IPS-15b (cell line): ENCODE data around the gene KLHL3.

Experiments
- H3K27me3 ChIP-seq: one replicate; pipeline ENCODE4 v1.6.1; 2013; ENCODE audit warnings: low read length; ENCODE audit not compliant: control insufficient read depth, insufficient read depth
- H3K36me3 ChIP-seq: one replicate; pipeline ENCODE4 v1.6.1; 2013; ENCODE audit warnings: low read length; ENCODE audit not compliant: control insufficient read depth, insufficient read depth
- H3K4me1 ChIP-seq: one replicate; pipeline ENCODE4 v1.6.1; 2013; ENCODE audit warnings: mild to moderate bottlenecking, low read length; ENCODE audit not compliant: control insufficient read depth, insufficient read depth
- H3K4me3 ChIP-seq: one replicate; pipeline ENCODE4 v1.5.1; 2013; ENCODE audit warnings: low read depth, low read length
- H3K9ac ChIP-seq: one replicate; pipeline ENCODE4 v1.6.1; 2013; ENCODE audit warnings: low read depth, mild to moderate bottlenecking, low read length
- H3K9me3 ChIP-seq: one replicate; pipeline ENCODE4 v1.6.1; 2013; ENCODE audit warnings: mild to moderate bottlenecking, low read length; ENCODE audit not compliant: control insufficient read depth, insufficient read depth

The KLHL3 gene

DNA sequence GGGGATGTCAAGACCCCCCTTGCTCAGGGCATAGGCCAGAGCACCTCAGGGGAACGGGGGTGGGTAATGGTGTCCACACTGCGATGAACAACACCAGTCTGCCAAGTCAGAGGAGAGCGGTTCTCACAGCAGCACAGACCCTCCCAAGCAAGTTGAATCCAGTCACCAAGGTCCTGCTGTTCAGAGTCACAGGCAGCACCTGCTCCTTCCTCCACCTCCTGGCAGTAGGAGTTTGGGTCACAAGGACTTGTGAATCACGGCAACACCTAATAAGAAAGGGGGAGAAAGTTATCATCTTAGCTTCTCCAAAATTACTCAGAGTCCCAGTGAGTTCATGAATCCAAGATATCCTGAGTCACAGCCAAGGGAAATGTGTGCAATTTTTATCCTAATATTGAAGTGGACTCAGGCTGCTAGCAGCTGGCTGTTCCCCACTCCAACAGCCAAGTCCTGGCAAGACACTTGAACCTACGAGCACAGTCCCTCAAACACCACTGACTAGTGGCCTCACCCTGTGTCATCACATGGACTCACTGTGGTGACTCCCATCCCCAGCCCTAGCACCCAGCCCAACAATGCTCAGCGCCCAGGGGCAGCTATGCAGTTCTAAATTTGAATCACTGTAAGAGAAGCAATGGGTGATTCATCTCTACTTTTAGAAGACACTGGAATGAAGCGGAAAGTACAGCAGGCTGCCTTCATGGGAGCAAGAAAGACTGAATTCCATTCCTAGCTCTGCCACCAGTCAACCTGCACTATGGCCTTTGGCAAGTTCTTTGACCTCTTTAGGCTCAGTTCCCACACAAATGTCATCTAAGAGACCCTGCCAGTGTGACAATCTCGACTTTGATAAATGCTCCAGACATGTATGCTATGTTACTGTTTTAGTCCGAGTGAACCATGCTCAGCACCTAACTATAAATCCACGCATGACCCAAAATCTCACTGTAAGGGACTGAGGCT lies 113.7 kb downstream of the KLHL3 start:
- no peaks in the 10 kb centered on the region for H3K4me1 ChIP-seq

DNA sequence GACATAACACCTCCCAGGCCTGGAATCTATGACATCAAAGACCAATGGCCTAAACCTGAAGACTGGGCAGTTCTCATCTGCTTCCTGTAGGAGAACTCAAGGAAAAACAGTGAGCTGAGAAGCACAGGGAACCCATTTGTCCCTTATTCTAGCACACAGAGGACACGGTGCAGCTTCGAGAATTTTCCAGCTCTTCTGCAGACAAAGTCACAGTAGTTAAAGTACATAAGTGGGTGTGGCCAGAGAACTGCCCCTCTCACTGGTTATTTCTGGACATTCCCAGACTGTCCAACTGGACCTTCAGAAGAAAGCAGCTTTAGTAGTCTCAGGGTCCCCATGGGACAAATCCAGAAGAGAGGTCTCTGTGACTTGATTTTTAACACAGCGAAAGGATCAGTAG lies 114.6 kb downstream of the KLHL3 start:
- Histone ChIP-seq H3K36me3 (no peaks in the 10 kb centered on the region), H3K27me3 (no peaks in the 10 kb centered on the region), H3K9ac (no peak overlapping the region), H3K4me1 (no peaks in the 10 kb centered on the region), H3K4me3 (no peak overlapping the region), H3K9me3 (no peaks in the 10 kb centered on the region)

More for the DNA sequence above, 113.7 kb downstream of the KLHL3 start:
- Histone ChIP-seq H3K9me3 (no peaks in the 10 kb centered on the region), H3K4me3 (no peak overlapping the region), H3K27me3 (no peaks in the 10 kb centered on the region), H3K36me3 (no peaks in the 10 kb centered on the region), H3K9ac (no peak overlapping the region)

- H3K27me3 ChIP-seq: no peaks in the 10 kb centered on the region
- no peaks in the 10 kb centered on the region for H3K36me3 ChIP-seq
- H3K9me3 ChIP-seq: no peaks in the 10 kb centered on the region
- H3K4me3 ChIP-seq: no peak overlapping the region
- no peaks in the 10 kb centered on the region for H3K4me1 ChIP-seq
- no peak overlapping the region for H3K9ac ChIP-seq
Observed at GRCh38 chr5:137619191-137619870, 116.6 kb downstream of the KLHL3 start.

- no peaks in the 10 kb centered on the region for H3K36me3 ChIP-seq
- no peaks in the 10 kb centered on the region for H3K27me3 ChIP-seq
- H3K4me3 ChIP-seq: no peak overlapping the region
Observed at GRCh38 chr5:137618476-137618875, 117.4 kb downstream of the KLHL3 start.

DNA sequence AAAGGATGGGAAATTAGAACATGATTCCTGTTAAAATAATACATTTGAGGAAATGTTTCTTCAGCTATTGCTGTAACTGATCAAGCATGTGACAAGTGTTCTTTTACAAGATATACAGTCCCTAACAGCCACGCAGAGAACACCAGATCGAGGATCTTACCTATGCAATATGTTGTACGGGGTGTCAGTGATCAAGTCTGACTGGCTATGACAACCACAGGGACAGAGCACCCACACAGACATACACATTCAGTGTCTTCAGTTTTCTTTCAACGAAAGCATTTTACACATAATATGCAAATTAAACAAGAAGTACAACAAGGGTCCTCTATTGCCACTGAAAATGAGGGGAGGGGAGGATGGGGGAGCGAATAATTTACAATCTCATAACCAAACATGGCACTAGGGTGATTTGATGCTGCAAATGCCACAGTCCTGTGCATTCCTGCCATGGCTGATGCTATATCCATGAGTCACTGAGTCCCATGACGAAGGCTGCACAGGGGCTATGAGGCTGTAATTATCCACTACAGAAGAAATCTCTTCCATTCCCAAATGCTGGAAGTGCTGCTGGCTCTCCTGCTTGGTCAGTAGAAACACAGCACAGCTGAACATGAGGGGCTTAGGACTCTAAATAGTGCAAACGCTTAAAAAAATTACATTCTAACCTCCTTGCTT lies 118.2 kb downstream of the KLHL3 start:
- Histone ChIP-seq H3K36me3 (no peaks in the 10 kb centered on the region), H3K4me3 (no peak overlapping the region), H3K27me3 (no peaks in the 10 kb centered on the region), H3K9me3 (no peaks in the 10 kb centered on the region), H3K9ac (no peak overlapping the region), H3K4me1 (no peaks in the 10 kb centered on the region)

More at GRCh38 chr5:137618476-137618875, 117.4 kb downstream of the KLHL3 start:
- Histone ChIP-seq H3K9ac (no peak overlapping the region), H3K9me3 (no peaks in the 10 kb centered on the region), H3K4me1 (no peaks in the 10 kb centered on the region)

- Histone ChIP-seq H3K4me1 (no peaks in the 10 kb centered on the region), H3K9me3 (no peaks in the 10 kb centered on the region), H3K4me3 (no peak overlapping the region), H3K9ac (no peak overlapping the region), H3K36me3 (no peaks in the 10 kb centered on the region), H3K27me3 (no peaks in the 10 kb centered on the region)
Observed at GRCh38 chr5:137616046-137616445, 119.8 kb downstream of the KLHL3 start.

DNA sequence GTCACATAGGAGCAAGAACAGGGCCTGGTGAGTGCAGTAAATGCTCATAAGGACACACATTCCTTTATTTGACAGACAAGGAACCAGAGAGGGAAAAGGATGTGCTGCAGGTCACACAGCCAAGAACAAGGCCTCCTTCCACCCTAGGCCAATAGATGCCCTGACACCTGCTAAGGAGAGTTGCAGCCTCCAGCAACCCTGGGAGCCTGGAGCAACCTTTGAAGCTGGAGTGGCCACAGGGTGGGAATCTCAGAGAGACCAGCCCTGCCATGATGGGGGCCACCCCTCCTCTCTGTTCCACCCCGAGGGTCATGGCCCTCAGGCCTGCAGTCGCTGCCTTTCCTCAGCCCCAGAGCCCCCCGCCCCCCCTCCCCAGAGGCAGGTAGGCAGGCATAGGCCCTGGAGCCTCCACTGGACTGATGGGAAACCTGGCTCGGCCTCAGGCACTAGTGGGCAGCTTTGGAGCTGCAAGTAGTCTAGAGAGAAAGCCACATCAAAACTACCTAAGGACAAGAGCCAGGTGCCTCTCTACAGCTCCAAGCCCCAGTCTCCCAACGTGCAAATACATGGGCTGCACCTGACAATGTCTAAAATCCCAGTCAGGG lies 120.6 kb downstream of the KLHL3 start:
- H3K36me3 ChIP-seq: no peaks in the 10 kb centered on the region
- H3K4me1 ChIP-seq: no peaks in the 10 kb centered on the region
- no peaks in the 10 kb centered on the region for H3K9me3 ChIP-seq
- no peak overlapping the region for H3K9ac ChIP-seq
- H3K27me3 ChIP-seq: no peaks in the 10 kb centered on the region
- no peak overlapping the region for H3K4me3 ChIP-seq

DNA sequence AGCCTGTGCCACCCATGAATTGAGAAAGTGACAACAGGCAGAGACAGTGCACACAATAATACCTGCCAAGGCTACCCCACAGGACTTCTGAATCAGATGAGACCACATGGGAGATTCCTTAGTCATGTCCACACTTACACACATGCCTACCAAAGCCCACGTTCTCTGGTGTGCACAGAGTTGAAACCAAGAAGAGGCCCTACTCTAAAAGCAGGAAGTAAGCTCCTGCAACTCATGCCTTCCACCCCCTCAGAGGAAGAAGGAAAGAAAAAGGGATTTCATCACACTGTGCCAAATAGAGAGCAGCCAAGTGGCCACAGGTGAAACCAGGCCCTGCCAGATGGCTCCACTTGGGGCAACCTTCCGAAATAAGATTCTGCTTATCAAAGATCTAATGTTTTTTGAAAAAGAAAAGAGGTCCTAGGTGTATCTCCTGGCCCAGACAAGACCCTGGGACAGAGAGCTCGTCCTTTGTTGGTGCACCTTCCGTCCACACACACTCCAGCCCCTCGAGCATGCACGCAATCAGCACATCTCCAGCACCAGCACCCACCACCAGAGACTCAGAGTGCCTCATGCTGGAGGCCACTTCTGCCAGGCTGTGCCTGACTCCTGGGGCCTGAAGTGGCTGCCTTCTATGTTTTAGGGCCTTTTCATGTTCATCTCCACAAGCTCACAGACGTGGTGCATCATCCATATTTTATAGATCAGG lies 122.2 kb downstream of the KLHL3 start:
- no peaks in the 10 kb centered on the region for H3K36me3 ChIP-seq
- H3K9me3 ChIP-seq: no peaks in the 10 kb centered on the region
- no peak overlapping the region for H3K9ac ChIP-seq
- H3K4me1 ChIP-seq: no peaks in the 10 kb centered on the region
- no peaks in the 10 kb centered on the region for H3K27me3 ChIP-seq
- no peak overlapping the region for H3K4me3 ChIP-seq

DNA sequence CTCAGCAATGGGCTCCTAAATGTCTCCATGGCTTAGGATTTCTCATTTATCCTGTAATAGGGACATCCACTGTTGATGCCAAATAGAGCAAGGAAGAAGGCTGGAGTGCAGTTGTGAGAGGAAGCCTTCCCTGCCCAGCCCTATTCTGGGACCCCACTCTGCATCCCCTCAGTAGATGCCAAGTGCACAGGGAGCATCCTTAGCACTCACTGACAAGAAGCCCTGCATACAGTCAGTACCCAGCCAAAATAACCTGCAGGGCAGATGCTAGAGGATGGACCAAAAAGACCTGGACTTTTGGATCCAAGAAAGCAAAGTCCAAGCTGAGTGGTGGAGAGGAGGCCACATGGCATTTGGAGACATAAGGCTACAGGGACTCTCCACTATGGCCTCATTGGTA lies 123.3 kb downstream of the KLHL3 start:
- Histone ChIP-seq H3K27me3 (no peaks in the 10 kb centered on the region), H3K4me3 (no peak overlapping the region), H3K36me3 (no peaks in the 10 kb centered on the region), H3K4me1 (no peaks in the 10 kb centered on the region), H3K9me3 (no peaks in the 10 kb centered on the region), H3K9ac (no peak overlapping the region)

- H3K36me3 ChIP-seq: no peaks in the 10 kb centered on the region
- H3K27me3 ChIP-seq: no peaks in the 10 kb centered on the region
- H3K9ac ChIP-seq: no peak overlapping the region
- H3K4me1 ChIP-seq: no peaks in the 10 kb centered on the region
- no peak overlapping the region for H3K4me3 ChIP-seq
- no peaks in the 10 kb centered on the region for H3K9me3 ChIP-seq
Observed at GRCh38 chr5:137611794-137612435, 124.0 kb downstream of the KLHL3 start.
